GM20000 (cell line): ENCODE results near the gene KIAA0232.

Source experiments
- DNase-seq: peaks from one replicate; pipeline ENCODE4 v3.0.0; 2012; ENCODE audit warnings: low spot score
- CTCF ChIP-seq: IDR thresholded peaks from 2 replicates; pipeline ENCODE4 v1.5.1; 2012; ENCODE audit warnings: mild to moderate bottlenecking, control low read depth; ENCODE audit errors: extremely low read depth, missing control alignments

KIAA0232 gene

GRCh38 chr4:6880691-6881090 lies 98.2 kb downstream of the KIAA0232 start:
- no peak for TF ChIP-seq CTCF
- DNase-seq = no peak

GRCh38 chr4:6881908-6882307 lies 99.4 kb downstream of the KIAA0232 start:
- DNase-seq = no peak
- no peak for TF ChIP-seq CTCF

DNA sequence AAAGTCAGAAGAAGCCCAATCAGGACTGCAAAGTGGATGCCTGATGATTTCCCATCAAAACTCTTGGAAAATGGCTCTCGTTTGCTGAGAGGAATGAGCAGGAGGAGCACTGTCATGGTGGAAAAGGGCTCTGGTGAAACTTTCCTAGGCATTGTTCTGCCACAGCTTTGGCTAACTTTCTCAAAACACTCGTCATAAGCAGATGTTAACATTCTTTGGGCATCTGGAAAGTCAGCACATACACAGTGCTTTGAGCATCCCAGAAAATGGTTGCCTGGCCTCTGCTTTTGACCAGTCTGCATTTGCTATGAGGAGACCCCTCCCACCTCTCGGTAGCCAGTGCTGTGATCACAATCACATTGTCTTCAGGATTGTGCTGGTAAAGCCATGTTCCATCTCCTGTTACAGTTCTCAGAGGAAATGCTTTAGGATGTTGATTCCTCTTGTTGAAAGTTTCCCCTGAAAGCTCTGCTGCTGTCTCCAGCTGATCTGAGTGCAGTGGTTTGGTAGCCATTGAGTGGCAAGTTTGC lies 101.9 kb downstream of the KIAA0232 start:
- no peak for DNase-seq

GRCh38 chr4:6885953-6886557 lies 103.5 kb downstream of the KIAA0232 start:
- no peak for DNase-seq
- peak; percentile 19 for TF ChIP-seq CTCF

More for the DNA sequence above, 101.9 kb downstream of the KIAA0232 start:
- TF ChIP-seq CTCF = no peak

DNA sequence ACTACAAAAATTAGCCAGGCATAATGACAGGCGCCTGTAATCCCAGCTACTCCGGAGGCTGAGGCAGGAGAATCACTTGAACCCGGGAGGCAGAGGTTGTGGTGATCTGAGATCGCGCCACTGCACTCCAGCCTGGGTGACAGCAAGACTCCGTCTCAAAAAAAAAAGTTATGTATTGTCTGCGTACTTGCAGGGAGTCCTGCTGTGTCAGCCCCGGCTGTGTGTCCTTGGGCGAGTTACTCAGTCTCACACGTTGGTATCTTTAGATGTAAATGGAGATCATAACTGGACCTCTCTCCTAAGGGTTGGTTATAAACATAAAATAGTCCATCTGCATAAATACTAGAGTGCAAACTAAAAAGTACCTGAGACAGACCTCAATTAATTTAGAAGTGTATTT lies 104.4 kb downstream of the KIAA0232 start:
- no peak for TF ChIP-seq CTCF
- no peak for DNase-seq

DNA sequence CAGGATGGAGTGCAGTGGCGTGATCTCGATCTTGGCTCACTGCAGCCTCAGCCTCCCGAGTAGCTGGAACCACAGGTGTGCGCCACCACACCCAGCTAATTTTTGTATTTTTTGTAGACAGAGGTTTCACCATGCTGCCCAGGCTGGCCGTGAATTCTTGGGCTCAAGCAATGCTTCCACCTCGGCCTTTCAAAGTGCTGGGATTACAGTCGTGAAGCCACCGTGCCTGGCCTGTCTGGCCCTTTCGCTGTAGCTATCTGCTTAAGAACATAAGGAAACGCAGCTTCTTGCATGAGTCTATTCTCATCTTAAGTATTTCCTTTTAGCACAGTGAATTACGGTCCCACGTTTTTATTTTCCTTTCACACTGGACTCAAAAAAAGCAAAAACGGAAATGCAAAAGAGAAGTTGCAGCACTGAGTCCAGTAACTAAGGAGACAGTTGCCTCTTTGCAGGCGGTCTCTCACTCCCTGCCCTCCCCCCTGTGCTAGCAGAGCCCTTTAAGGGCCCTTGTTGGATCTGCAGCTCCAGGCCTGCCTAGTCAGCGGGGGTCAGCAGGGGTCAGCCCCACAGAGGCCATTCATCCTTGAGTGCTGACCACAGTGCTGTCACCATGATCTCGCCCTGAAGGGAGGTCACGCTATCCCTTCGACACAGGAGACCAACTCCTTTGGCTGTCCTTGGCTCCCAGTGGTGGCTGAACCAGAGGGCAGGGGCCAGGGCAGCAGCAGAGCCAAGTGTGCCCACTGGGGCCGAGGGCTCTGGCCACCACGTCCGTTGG lies 105.3 kb downstream of the KIAA0232 start:
- TF ChIP-seq CTCF = no peak
- no peak for DNase-seq

DNA sequence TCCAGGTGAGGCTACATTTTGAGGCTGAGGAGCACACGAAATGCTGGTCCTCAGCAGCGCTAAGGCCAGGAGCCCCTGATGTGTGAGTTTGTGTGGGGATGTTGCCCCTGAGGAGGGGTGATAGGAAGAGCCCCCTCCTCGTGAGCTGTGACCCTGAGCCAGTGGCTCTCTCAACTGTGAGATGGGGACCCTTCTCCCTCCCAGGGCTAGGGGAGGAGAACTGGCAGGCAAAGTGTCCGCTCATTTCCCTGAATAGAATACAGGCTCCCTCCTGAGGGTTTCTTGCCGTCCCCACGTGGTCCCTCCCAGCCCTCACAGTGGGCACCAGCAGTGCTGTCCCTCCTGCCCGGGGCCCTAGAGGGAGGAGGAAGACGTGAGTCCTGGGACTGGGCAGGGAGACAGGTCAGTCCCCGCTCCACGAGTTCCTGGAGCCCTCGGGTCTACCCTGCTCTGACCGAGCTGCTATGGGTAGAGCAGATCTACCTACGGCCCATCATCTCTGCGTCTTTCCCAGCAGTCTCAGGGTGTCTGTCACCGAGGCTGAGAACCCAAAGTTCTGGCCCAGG lies 106.1 kb downstream of the KIAA0232 start:
- TF ChIP-seq CTCF = no peak
- DNase-seq = no peak
